RCC 7860 (cell line): ENCODE measurements around the gene STARD8.

ENCODE experiments used
- DNase-seq: peaks from one replicate; pipeline ENCODE4 v3.0.0-alpha.2; 2015; ENCODE audit warnings: low spot score
- FAIRE-seq: peaks from 2 replicates; lab custom pipeline; 2012; peaks lifted over from hg19 to GRCh38; lab: Jason Lieb, UNC

Gene STARD8

GRCh38 chrX:68710870-68711576, 63.6 kb downstream of the STARD8 start:
- FAIRE-seq (no peak), DNase-seq (peak; percentile 27)

- DNase-seq, result no peak
- FAIRE-seq, result no peak
Measured at GRCh38 chrX:68711845-68712244, 64.4 kb downstream of the STARD8 start.

GRCh38 chrX:68714856-68715255, 67.4 kb downstream of the STARD8 start:
- FAIRE-seq (no peak), DNase-seq (no peak)

GRCh38 chrX:68717196-68717595, 69.7 kb downstream of the STARD8 start:
- FAIRE-seq (no peak), DNase-seq (no peak)

GRCh38 chrX:68717663-68718442, 70.4 kb downstream of the STARD8 start:
- FAIRE-seq (no peak), DNase-seq (no peak)

- DNase-seq, result no peak
- no peak for FAIRE-seq
Measured at GRCh38 chrX:68718443-68718820, 71.0 kb downstream of the STARD8 start.

- DNase-seq (no peak), FAIRE-seq (no peak)
Measured at GRCh38 chrX:68719181-68719903, 71.9 kb downstream of the STARD8 start.

GRCh38 chrX:68719904-68720614, 72.6 kb downstream of the STARD8 start:
- no peak for FAIRE-seq
- no peak for DNase-seq

GRCh38 chrX:68720851-68721250, 73.4 kb downstream of the STARD8 start:
- no peak for FAIRE-seq

GRCh38 chrX:68721546-68721945, 74.1 kb downstream of the STARD8 start:
- DNase-seq (no peak), FAIRE-seq (no peak)

More at GRCh38 chrX:68720851-68721250, 73.4 kb downstream of the STARD8 start:
- DNase-seq, result no peak

GRCh38 chrX:68721991-68722860, 74.8 kb downstream of the STARD8 start:
- no peak for FAIRE-seq
- DNase-seq, result no peak

- no peak for FAIRE-seq
- DNase-seq, result no peak
Measured at GRCh38 chrX:68723491-68724155, 76.2 kb downstream of the STARD8 start.

- FAIRE-seq, result no peak
Measured at GRCh38 chrX:68724531-68725020, 77.1 kb downstream of the STARD8 start.

GRCh38 chrX:68725756-68726365, 78.4 kb downstream of the STARD8 start:
- FAIRE-seq (no peak), DNase-seq (no peak)

More at GRCh38 chrX:68724531-68725020, 77.1 kb downstream of the STARD8 start:
- no peak for DNase-seq

GRCh38 chrX:68726366-68726765, 78.9 kb downstream of the STARD8 start:
- FAIRE-seq (no peak), DNase-seq (no peak)

- DNase-seq (no peak), FAIRE-seq (no peak)
Measured at GRCh38 chrX:68727696-68728095, 80.2 kb downstream of the STARD8 start.

GRCh38 chrX:68728186-68728585, 80.7 kb downstream of the STARD8 start:
- no peak for FAIRE-seq

GRCh38 chrX:68731254-68731653, 83.8 kb downstream of the STARD8 start:
- FAIRE-seq, result no peak

More at GRCh38 chrX:68728186-68728585, 80.7 kb downstream of the STARD8 start:
- no peak for DNase-seq

More at GRCh38 chrX:68731254-68731653, 83.8 kb downstream of the STARD8 start:
- no peak for DNase-seq
